ENCODE results near the gene NDOR1.

GRCh38 chr9:137252555-137253506, 47.3 kb downstream of the NDOR1 start:
- no peak for TF ChIP-seq CTCF (IDR thresholded peaks at IDR 0.05)
- TF ChIP-seq POLR2A (IDR thresholded peaks at IDR 0.05), result no peak

Data from thyroid gland (tissue), 4 donors.